ENCODE results near the gene FHOD3.

FHOD3 gene

DNA sequence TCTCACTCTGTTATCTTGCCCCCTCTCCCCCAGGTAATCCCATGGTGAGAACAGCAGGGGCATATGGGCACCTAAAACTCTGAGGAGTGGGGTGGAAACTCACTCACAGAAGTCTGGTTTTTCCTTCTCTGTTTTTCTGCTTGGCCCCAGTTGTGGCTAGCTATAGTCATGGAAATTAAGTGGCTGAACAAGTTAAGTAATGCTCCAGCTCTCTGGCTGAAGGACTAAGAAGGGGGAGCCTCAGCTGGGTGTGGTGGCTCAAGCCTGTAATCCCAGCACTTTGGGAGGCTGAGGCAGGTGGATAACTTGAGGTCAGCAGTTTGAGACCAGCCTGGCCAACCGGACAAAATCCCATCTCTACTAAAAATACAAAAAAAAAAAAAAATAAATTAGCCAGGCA lies 270.3 kb downstream of the FHOD3 start:
- DNase-seq: no peak

- no peak for DNase-seq
These were observed 271.0 kb downstream of the FHOD3 start for GRCh38 chr18:36568487-36568886.

- DNase-seq: no peak
These were observed 274.8 kb downstream of the FHOD3 start for GRCh38 chr18:36572135-36572856.

DNA sequence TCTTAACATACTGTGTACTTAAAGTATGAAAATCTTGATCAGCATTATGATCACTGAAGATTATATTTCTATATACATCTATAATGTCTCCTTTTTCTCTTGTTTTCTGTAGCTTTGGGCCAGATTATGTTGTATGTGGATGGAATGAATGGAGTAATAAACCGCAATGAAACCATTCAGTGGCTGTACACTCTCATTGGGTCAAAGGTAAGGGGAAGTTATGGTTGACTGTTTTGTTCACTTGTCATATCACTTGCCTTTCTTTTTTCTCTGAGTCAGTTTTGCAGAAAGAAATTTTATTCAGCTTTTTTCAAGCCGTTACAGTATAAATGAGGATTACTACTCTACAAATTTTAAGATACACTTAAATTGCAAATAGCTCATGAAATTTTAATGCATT lies 278.8 kb downstream of the FHOD3 start:
- DNase-seq: no peak

- DNase-seq: no peak
These were observed 281.6 kb downstream of the FHOD3 start for GRCh38 chr18:36578871-36579710.

DNA sequence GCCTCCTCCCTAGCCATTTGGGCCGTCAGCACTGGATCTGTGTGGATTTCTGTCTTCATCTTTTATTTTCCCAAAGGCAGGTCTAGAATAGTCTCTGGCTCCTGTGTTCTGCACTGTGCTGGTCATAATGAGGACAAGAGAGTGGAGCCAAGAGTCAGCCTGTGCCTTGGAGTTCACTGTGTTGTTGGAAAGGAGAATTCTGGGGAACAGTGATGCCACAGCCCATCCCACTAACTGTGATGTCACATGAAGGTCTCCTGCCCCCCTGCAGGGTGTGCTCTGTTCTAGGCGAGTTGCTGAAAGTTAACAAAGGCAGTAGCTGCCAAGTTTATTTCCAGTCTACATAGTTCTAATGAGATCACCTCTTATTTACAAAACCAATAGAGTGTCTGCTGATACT lies 282.8 kb downstream of the FHOD3 start:
- no peak for DNase-seq

- no peak for DNase-seq
These were observed 283.6 kb downstream of the FHOD3 start for GRCh38 chr18:36580874-36581750.

DNA sequence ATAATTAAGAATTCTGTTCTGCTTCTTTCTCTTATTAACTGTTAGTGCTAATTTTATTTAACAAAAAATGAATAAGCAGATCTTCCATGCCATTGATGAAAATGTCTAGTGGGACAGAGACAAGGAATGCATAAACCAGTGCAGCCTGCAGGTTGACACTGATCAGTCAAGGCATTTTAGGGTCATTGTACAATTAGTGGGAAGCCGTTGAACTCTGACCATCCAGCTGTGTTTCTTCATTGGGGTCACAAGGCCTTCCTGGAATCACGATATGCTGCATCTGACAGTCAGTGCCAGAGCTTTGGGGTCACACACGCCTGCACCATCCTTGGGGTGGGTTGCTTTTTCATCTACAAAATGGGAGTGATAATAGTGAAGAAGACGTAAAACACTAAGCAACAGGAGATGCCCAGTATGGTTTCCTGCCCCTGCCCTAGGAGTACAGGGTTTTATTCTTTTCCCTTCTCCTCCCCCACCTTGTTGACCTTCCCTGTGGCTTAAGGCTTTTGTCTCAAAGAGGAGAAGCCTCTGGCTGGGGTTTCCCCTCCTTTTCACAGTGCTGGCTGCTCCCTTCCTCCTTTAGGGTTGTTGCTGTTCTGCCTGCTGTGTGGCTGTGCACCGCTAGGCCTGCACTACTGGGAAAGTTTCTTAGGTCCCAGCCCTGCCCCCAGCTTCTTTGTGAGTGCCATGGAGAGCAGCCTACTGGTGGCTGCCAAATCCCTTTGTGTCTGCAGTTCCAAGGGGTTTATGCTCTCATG lies 285.7 kb downstream of the FHOD3 start:
- DNase-seq: no peak

GRCh38 chr18:36589857-36590543 lies 292.5 kb downstream of the FHOD3 start:
- DNase-seq: no peak

DNA sequence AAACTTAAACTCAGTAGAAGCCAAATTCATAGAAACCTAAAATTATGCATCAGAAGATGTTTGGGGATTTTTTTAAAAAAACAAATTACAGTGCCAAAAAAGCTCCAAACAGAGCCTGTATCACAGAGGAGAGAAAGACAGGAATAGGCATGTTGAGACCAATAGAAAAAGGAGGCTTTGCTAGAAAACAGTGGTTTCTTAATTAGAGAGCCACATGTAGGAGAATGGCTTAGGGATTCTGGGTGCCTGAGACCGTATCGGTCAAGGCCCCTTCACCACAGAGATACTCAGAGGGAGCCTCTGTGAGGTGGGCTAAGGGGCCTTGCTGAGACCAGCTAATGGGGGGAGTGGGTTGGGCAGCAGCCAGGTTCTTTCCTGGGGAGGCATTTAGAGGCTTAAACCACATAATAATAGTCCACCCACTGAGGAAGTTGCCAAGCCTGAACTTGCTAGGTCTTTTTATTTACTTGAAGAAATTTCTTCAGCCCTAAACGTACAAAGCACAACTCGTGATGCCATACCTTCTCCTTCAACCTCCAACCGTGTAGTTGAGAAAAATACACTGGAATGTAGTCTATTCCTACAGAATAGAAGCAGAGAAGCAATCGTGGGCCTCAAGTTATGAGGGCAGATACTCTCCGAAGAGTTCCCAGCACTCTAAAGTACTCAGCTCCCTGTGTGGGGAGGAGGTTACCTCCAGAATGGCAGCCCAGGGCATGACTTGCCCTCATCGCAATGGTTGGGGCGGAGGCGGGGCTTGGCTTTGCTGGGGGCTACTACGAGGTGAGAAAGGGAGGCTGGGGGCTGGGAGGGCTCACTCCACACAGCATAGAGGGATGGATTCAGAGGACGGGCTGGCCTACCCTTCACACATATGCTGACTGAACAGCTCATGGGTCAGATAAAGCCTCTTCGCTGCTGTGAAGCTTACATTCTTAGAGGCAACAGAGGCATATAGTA lies 293.4 kb downstream of the FHOD3 start:
- DNase-seq: no peak

GRCh38 chr18:36592282-36592681 lies 294.8 kb downstream of the FHOD3 start:
- no peak for DNase-seq

DNA sequence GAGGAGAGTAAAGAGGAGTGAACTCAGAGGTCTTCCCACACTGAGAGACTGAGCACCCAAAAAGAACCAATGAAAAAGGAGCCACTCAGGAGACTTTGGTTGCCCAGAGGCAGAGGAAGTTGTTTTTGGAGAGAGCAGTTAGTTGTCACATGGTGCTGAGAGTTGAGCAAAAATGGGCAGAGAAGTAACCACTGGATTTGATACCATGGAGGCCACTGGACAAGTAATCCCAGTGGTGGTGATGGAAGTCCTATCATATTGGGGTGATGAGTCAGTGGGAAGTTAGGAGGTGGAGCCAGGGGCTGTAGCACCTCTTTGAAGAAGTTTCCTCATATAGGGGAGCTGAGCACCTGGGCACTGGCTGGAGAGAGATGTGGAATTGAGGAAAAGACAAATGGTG lies 295.5 kb downstream of the FHOD3 start:
- DNase-seq: no peak

DNA sequence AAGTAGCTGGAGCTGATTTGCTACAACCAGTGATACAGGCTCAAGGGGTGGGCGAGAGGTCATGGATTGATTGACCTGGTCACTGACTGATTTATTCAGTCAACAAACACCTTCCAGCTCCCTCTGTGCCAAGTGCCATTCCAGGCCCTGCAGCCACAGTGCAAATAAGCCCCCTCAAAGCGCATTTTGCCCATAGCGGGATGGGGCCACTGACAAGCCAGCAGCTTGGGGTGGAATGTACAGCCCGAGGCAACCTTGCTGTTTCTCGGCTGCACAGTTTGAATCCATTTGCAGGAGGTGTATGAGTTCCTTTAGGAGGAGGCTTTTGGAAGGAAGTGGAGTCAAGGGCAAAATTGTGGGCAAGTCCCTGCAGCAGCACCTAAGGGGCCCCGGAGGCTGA lies 296.1 kb downstream of the FHOD3 start:
- no peak for DNase-seq

- no peak for DNase-seq
These were observed 297.1 kb downstream of the FHOD3 start for GRCh38 chr18:36594621-36595020.

DNA sequence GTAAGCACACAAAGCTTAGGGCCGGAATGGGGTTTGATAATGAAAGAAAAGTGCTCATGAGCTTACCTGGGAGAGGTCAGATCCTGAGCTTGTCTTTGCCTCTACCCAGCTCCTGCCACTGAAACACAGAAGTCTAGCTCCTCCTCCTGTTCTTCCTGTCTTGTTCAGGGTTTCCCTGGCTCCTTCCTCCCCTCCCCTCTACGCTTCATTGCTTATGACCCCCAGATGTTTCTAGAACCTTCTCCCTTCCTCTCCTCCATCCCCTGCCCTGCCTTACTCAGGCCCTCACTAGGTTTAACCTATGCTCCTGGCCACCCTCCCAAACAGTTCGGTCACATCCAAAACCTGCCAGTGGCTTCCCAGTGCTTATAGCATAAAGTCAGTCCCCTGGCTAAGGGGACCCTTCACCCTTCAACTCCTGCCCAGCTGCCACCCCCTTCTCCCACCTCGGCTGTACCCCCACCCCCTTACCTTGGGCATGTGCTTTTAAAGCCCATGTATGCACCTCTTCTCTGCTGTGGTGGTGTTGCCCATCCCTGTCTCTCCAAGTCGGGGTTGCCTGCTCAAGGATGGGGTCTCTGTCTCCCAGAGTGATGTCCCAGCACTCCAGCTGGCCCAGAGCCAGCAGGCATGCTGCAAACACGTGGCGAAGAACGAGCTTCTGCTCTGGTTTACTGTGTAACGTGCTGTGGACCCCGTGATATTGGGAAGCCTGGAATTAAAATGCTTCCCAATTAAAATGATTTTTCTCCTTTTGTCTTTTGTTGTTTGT lies 297.7 kb downstream of the FHOD3 start:
- no peak for DNase-seq

GRCh38 chr18:36595818-36596215 lies 298.3 kb downstream of the FHOD3 start:
- no peak for DNase-seq

- DNase-seq: no peak
These were observed 300.1 kb downstream of the FHOD3 start for GRCh38 chr18:36597636-36598035.

- DNase-seq: no peak
These were observed 303.0 kb downstream of the FHOD3 start for GRCh38 chr18:36600548-36600947.

DNA sequence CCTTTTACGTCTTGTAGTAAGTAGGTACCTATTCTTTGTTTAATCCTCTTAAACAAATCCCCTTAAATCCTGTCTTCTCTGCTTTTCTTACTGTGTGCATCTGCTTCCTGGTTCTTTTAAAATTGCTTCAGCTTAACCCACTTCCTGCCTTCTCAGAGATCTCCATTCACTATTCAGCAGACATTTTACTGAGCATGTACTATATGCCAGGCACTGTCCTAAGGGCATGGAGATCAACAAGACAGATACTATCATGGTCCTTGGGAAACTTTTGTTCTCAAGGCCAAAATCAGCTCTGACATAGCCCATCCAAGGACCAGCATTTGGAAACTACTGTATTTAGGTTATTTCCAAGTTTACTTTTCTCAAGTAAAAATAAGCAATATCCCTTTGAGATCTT lies 303.8 kb downstream of the FHOD3 start:
- DNase-seq: no peak

GRCh38 chr18:36602071-36602470 lies 304.6 kb downstream of the FHOD3 start:
- no peak for DNase-seq
